Hepatocyte (in vitro differentiated cells): ENCODE results near the gene MAB21L3. TPM values are rescaled to one million over a fixed set of nuclear protein-coding genes. Genes with fewer than 3 reads are reported as not detected.

Experiments used
- DNase-seq: peaks from one replicate; pipeline ENCODE4 v3.0.0-alpha.2; 2016; ENCODE audit warnings: low spot score
- H2AFZ ChIP-seq: fragments of 200-600 bp; sonication (generic); 2 replicates; pipeline ENCODE4 v1.6.0; 2016; ENCODE audit warnings: antibody characterized with exemption, mild to moderate bottlenecking
- H3K27ac ChIP-seq: fragments of 200-600 bp; sonication (generic); 2 replicates; pipeline ENCODE4 v1.5.1; 2016; ENCODE audit warnings: mild to moderate bottlenecking
- H3K27me3 ChIP-seq: fragments of 200-600 bp; sonication (generic); 2 replicates; pipeline ENCODE4 v1.6.1; 2016
- H3K36me3 ChIP-seq: fragments of 200-600 bp; sonication (generic); replicated peaks from 2 replicates; pipeline ENCODE4 v1.5.1; 2016; ENCODE audit warnings: low read depth; ENCODE audit not compliant: insufficient read depth
- H3K4me1 ChIP-seq: fragments of 200-600 bp; sonication (generic); 2 replicates; pipeline ENCODE4 v1.5.1; 2016; ENCODE audit warnings: mild to moderate bottlenecking, moderate library complexity; ENCODE audit not compliant: insufficient read depth
- H3K4me2 ChIP-seq: fragments of 200-600 bp; sonication (generic); 2 replicates; pipeline ENCODE4 v1.6.0; 2016
- H3K4me3 ChIP-seq: fragments of 200-600 bp; sonication (generic); 2 replicates; pipeline ENCODE4 v1.5.1; 2016; ENCODE audit warnings: mild to moderate bottlenecking
- H3K79me2 ChIP-seq: fragments of 200-600 bp; sonication (generic); 2 replicates; pipeline ENCODE4 v1.6.0; 2017; ENCODE audit warnings: mild to moderate bottlenecking
- H3K9me2 ChIP-seq: fragments of 200-600 bp; sonication (generic); replicated peaks from 2 replicates; pipeline ENCODE4 v1.6.0; 2017; ENCODE audit warnings: mild to moderate bottlenecking; ENCODE audit not compliant: insufficient read depth
- H3K9me3 ChIP-seq: fragments of 200-600 bp; sonication (generic); 2 replicates; pipeline ENCODE4 v1.5.1; 2016; ENCODE audit warnings: low read depth, mild to moderate bottlenecking
- H4K20me1 ChIP-seq: fragments of 200-600 bp; sonication (generic); 2 replicates; pipeline ENCODE4 v1.6.0; 2016; ENCODE audit warnings: mild to moderate bottlenecking; ENCODE audit not compliant: insufficient read depth, poor library complexity, severe bottlenecking
- CTCF ChIP-seq: fragments of 200-600 bp; sonication (generic); IDR thresholded peaks from 2 replicates; pipeline ENCODE4 v1.5.1; 2016; ENCODE audit warnings: antibody characterized with exemption, mild to moderate bottlenecking; ENCODE audit not compliant: poor library complexity
- EZH2 ChIP-seq: fragments of 200-600 bp; sonication (generic); IDR thresholded peaks from 2 replicates; pipeline ENCODE4 v1.6.1; 2016; ENCODE audit warnings: antibody characterized with exemption, mild to moderate bottlenecking, borderline replicate concordance
- EZH2phosphoT487 ChIP-seq: fragments of 200-600 bp; sonication (generic); IDR thresholded peaks from one replicate; pipeline ENCODE4 v1.6.1; 2018; ENCODE audit warnings: antibody characterized with exemption, mild to moderate bottlenecking, low read depth, moderate library complexity; ENCODE audit not compliant: unreplicated experiment, severe bottlenecking
- WGBS: methylation state at CpG from one replicate; pipeline ENCODE4 v1.1.6; 2016; ENCODE audit warnings: low lambda C conversion rate; ENCODE audit errors: missing lambda C conversion rate; 5-methylcytosine and 5-hydroxymethylcytosine counted together
- polyA plus RNA-seq: library from polyadenylated mRNA; unstranded; fragments of >200 nt; fragmentation: Nextera tagmentation; extraction: Ambion mirVana; gene quantifications from 2 replicates; pipeline ENCODE4 v1.2.1, GENCODE V29; 2016
- total RNA-seq: library from RNA; depleted of rRNA; stranded (reverse); fragments of >200 nt; gene quantifications from 2 replicates; pipeline ENCODE4 v1.2.3, GENCODE V29; 2014

The MAB21L3 gene
- total and polyA plus RNA-seq, 2 experiments from 2014 or later = 0.47 to 0.74 TPM

- Histone ChIP-seq H3K4me2 (no peak overlapping the region), H3K4me1 (no peaks in the 10 kb centered on the region), H3K9me2 (no peaks in the 10 kb centered on the region), H3K27ac (no peak overlapping the region), H4K20me1 (no peaks in the 10 kb centered on the region), H3K27me3 (no peaks in the 10 kb centered on the region), H3K4me3 (no peak overlapping the region), H3K36me3 (no peaks in the 10 kb centered on the region), H3K9me3 (no peaks in the 10 kb centered on the region), H3K79me2 (no peaks in the 10 kb centered on the region), H2AFZ (no peak overlapping the region)
- TF ChIP-seq EZH2phosphoT487 (no peak), CTCF (no peak), EZH2 (no peak)
- DNase-seq = no peak
- 100% methylated on average over 3 of the region's 3 CpGs for WGBS
These were observed 34.4 kb upstream of the MAB21L3 start for GRCh38 chr1:116076831-116077230.

- Histone ChIP-seq H3K27me3 (no peaks in the 10 kb centered on the region), H2AFZ (no peak overlapping the region), H3K9me3 (no peaks in the 10 kb centered on the region), H3K4me1 (no peaks in the 10 kb centered on the region), H3K36me3 (no peaks in the 10 kb centered on the region), H3K4me3 (no peak overlapping the region), H3K4me2 (no peak overlapping the region), H4K20me1 (no peaks in the 10 kb centered on the region), H3K79me2 (no peaks in the 10 kb centered on the region), H3K27ac (no peak overlapping the region), H3K9me2 (no peaks in the 10 kb centered on the region)
- no peak for DNase-seq
- WGBS = 75% methylated on average over 6 of the region's 6 CpGs
- no peak for TF ChIP-seq EZH2
- TF ChIP-seq EZH2phosphoT487 = no peak
- TF ChIP-seq CTCF = no peak
These were observed 32.4 kb upstream of the MAB21L3 start for GRCh38 chr1:116078699-116079223.

GRCh38 chr1:116087628-116088027 is 23.6 kb upstream of the MAB21L3 start:
- H3K4me2 ChIP-seq = no peak overlapping the region
- H3K27ac ChIP-seq = no peak overlapping the region
- H3K9me2 ChIP-seq = no peaks in the 10 kb centered on the region
- no peaks in the 10 kb centered on the region for H3K36me3 ChIP-seq
- peaks cover 12% of the 10 kb centered on the region for H3K9me3 ChIP-seq
- H3K4me3 ChIP-seq = no peak overlapping the region
- no peaks in the 10 kb centered on the region for H3K4me1 ChIP-seq
- no peaks in the 10 kb centered on the region for H3K27me3 ChIP-seq
- no peak overlapping the region for H2AFZ ChIP-seq
- no peaks in the 10 kb centered on the region for H3K79me2 ChIP-seq
- H4K20me1 ChIP-seq = no peaks in the 10 kb centered on the region
- TF ChIP-seq EZH2phosphoT487 = no peak
- no peak for TF ChIP-seq EZH2
- no peak for TF ChIP-seq CTCF
- DNase-seq = no peak

GRCh38 chr1:116089870-116090269 is 21.3 kb upstream of the MAB21L3 start:
- TF ChIP-seq EZH2phosphoT487 (no peak), CTCF (no peak), EZH2 (no peak)
- WGBS = 84% methylated on average over 1 of the region's 1 CpG

More at GRCh38 chr1:116089870-116090269, 21.3 kb upstream of the MAB21L3 start:
- H3K9me2 ChIP-seq = no peaks in the 10 kb centered on the region
- peaks cover 12% of the 10 kb centered on the region for H3K9me3 ChIP-seq
- no peak overlapping the region for H3K4me2 ChIP-seq
- no peaks in the 10 kb centered on the region for H4K20me1 ChIP-seq
- no peaks in the 10 kb centered on the region for H3K27me3 ChIP-seq
- no peak overlapping the region for H2AFZ ChIP-seq
- no peaks in the 10 kb centered on the region for H3K36me3 ChIP-seq
- no peaks in the 10 kb centered on the region for H3K79me2 ChIP-seq
- H3K27ac ChIP-seq = no peak overlapping the region
- no peak for DNase-seq
- H3K4me1 ChIP-seq = no peaks in the 10 kb centered on the region
- H3K4me3 ChIP-seq = no peak overlapping the region
